ENCODE measurements around the gene TOGARAM2.

GRCh38 chr2:28979041-28979440, 2.1 kb upstream of the TOGARAM2 start:
- TF ChIP-seq CTCF (IDR thresholded peaks at IDR 0.05) (no peak), POLR2A (IDR thresholded peaks at IDR 0.05) (no peak), EP300 (IDR thresholded peaks at IDR 0.05) (no peak)
